WTC11 (cell line): ENCODE results near the gene RRAS.

Experiments
- CREM ChIP-seq: sonication (generic); formaldehyde crosslinking; IDR thresholded peaks from 2 replicates; pipeline ENCODE4 v1.8.1; 2022; ENCODE audit warnings: mild to moderate bottlenecking, missing genetic modification reagents, moderate library complexity
- IRF2 ChIP-seq: sonication (generic); formaldehyde crosslinking; IDR thresholded peaks from 2 replicates; pipeline ENCODE4 v1.8.0; 2022; ENCODE audit warnings: low read depth, missing genetic modification reagents, borderline replicate concordance
- SMAD4 ChIP-seq: sonication (generic); formaldehyde crosslinking; IDR thresholded peaks from 2 replicates; pipeline ENCODE4 v1.8.0; 2022; ENCODE audit warnings: mild to moderate bottlenecking, missing genetic modification reagents
- SP1 ChIP-seq: sonication (generic); formaldehyde crosslinking; conservative IDR thresholded peaks from 2 replicates; pipeline ENCODE4 v1.8.1; 2022; ENCODE audit warnings: missing genetic modification reagents
- ZNF121 ChIP-seq: sonication (generic); formaldehyde crosslinking; IDR thresholded peaks from 2 replicates; pipeline ENCODE4 v1.8.0; 2023; ENCODE audit warnings: missing genetic modification reagents
- TF ChIP-seq, protein P1 (sequence below): sonication (generic); formaldehyde crosslinking; IDR thresholded peaks from 2 replicates; pipeline ENCODE4 v1.8.1; 2023; ENCODE audit warnings: mild to moderate bottlenecking, moderate library complexity, missing genetic modification reagents
- TF ChIP-seq, protein P2 (sequence below): fragments of 250-450 bp; sonication (Bioruptor Pico); IDR thresholded peaks from 2 replicates; pipeline ENCODE4 v1.9.0; 2021; ENCODE audit warnings: mild to moderate bottlenecking
- TF ChIP-seq, protein P3 (sequence below): fragments of 200-600 bp; IDR thresholded peaks from 2 replicates; pipeline ENCODE4 v1.8.0; 2022; ENCODE audit warnings: antibody characterized with exemption

DNA sequence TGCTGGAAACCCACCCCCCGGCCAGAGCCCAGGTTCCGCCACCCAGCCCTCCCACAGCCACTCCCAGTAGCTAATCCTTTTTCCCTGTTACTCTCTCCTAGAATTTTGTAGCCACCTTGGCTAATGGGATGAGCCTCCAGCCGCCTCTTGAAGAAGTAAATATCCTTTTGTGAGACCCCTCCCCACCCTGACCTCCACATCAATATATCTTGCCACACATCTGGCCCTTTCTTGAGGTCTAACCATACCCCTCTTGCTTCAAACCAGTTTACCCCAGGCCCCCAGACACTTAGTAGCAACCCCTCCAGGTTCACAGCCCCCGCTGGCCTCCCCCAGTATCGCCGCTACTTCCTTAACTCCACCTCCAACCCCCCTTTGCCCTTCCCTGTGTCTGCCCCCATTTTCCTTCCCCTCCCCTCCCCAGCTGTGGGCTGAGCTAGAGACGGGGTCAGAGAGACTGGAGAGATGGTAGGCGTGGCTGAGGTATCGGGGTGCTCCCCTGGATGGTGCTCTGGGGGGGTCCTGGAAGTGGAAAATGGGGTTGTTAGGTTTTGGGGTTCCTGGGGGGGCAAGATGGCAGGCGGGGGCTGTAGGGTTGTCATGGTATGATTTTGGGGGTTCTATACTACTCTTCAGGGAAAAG, 39.9 kb upstream of the RRAS start:
- TF ChIP-seq, protein P1, sequence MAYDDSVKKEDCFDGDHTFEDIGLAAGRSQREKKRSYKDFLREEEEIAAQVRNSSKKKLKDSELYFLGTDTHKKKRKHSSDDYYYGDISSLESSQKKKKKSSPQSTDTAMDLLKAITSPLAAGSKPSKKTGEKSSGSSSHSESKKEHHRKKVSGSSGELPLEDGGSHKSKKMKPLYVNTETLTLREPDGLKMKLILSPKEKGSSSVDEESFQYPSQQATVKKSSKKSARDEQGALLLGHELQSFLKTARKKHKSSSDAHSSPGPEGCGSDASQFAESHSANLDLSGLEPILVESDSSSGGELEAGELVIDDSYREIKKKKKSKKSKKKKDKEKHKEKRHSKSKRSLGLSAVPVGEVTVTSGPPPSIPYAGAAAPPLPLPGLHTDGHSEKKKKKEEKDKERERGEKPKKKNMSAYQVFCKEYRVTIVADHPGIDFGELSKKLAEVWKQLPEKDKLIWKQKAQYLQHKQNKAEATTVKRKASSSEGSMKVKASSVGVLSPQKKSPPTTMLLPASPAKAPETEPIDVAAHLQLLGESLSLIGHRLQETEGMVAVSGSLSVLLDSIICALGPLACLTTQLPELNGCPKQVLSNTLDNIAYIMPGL (CRISPR knock-in tag): no peak
- TF ChIP-seq, protein P2, sequence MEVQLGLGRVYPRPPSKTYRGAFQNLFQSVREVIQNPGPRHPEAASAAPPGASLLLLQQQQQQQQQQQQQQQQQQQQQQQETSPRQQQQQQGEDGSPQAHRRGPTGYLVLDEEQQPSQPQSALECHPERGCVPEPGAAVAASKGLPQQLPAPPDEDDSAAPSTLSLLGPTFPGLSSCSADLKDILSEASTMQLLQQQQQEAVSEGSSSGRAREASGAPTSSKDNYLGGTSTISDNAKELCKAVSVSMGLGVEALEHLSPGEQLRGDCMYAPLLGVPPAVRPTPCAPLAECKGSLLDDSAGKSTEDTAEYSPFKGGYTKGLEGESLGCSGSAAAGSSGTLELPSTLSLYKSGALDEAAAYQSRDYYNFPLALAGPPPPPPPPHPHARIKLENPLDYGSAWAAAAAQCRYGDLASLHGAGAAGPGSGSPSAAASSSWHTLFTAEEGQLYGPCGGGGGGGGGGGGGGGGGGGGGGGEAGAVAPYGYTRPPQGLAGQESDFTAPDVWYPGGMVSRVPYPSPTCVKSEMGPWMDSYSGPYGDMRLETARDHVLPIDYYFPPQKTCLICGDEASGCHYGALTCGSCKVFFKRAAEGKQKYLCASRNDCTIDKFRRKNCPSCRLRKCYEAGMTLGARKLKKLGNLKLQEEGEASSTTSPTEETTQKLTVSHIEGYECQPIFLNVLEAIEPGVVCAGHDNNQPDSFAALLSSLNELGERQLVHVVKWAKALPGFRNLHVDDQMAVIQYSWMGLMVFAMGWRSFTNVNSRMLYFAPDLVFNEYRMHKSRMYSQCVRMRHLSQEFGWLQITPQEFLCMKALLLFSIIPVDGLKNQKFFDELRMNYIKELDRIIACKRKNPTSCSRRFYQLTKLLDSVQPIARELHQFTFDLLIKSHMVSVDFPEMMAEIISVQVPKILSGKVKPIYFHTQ (CRISPR knock-in tag): no peak
- TF ChIP-seq, protein P3, sequence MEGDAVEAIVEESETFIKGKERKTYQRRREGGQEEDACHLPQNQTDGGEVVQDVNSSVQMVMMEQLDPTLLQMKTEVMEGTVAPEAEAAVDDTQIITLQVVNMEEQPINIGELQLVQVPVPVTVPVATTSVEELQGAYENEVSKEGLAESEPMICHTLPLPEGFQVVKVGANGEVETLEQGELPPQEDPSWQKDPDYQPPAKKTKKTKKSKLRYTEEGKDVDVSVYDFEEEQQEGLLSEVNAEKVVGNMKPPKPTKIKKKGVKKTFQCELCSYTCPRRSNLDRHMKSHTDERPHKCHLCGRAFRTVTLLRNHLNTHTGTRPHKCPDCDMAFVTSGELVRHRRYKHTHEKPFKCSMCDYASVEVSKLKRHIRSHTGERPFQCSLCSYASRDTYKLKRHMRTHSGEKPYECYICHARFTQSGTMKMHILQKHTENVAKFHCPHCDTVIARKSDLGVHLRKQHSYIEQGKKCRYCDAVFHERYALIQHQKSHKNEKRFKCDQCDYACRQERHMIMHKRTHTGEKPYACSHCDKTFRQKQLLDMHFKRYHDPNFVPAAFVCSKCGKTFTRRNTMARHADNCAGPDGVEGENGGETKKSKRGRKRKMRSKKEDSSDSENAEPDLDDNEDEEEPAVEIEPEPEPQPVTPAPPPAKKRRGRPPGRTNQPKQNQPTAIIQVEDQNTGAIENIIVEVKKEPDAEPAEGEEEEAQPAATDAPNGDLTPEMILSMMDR: no peak
- TF ChIP-seq IRF2 (CRISPR knock-in tag): no peak
- TF ChIP-seq SP1 (CRISPR knock-in tag): no peak
- no peak for TF ChIP-seq CREM (CRISPR knock-in tag)
- TF ChIP-seq ZNF121 (CRISPR knock-in tag): no peak
- no peak for TF ChIP-seq SMAD4 (CRISPR knock-in tag)
